Cardiac muscle cell (in vitro differentiated cells and primary cell): ENCODE results near the gene LRRC7. TPM values are rescaled to one million over a fixed set of nuclear protein-coding genes. Genes with fewer than 3 reads are reported as not detected.
A peak's percentile ranks its signal among the peaks of the same experiment; 100 is the strongest.
"Not testable (repeated sequence)": the region's sequence is repeated elsewhere in the genome, so short reads cannot be mapped to it uniquely, and the experiment has no call there.

Experiments used
- DNase-seq, 2 donors: peaks; one replicate each; pipeline versions ENCODE4 v3.0.0 to v3.0.0-alpha.2; 2010 to 2017; ENCODE audit warnings: low read depth in 1 of 2, low spot score in 1 of 2
- H3K27ac ChIP-seq: fragments of 200-600 bp; sonication (generic); 2 replicates; pipeline ENCODE4 v1.5.1; 2016
- H3K27me3 ChIP-seq: fragments of 200-600 bp; sonication (generic); 2 replicates; pipeline ENCODE4 v1.6.0; 2016; ENCODE audit warnings: control low read depth
- H3K36me3 ChIP-seq: fragments of 200-600 bp; sonication (generic); 2 replicates; pipeline ENCODE4 v1.5.1; 2016; ENCODE audit warnings: control low read depth
- H3K4me1 ChIP-seq: fragments of 200-600 bp; sonication (generic); 2 replicates; pipeline ENCODE4 v1.8.1; 2017; ENCODE audit warnings: low read depth, mild to moderate bottlenecking, mixed run types
- H3K4me3 ChIP-seq: fragments of 200-600 bp; sonication (generic); 2 replicates; pipeline ENCODE4 v1.5.1; 2016; ENCODE audit warnings: mild to moderate bottlenecking
- H3K9me3 ChIP-seq: fragments of 200-600 bp; sonication (generic); 2 replicates; pipeline ENCODE4 v1.5.1; 2017; ENCODE audit warnings: low read depth, mild to moderate bottlenecking, control low read depth
- polyA plus RNA-seq: library from polyadenylated mRNA; unstranded; fragments of >200 nt; fragmentation: Nextera tagmentation; extraction: Ambion mirVana; gene quantifications from 2 replicates; pipeline ENCODE4 v1.2.1, GENCODE V29; 2016
- total RNA-seq: library from RNA; depleted of rRNA; stranded (reverse); fragments of >200 nt; gene quantifications from 2 replicates; pipeline ENCODE4 v1.2.3, GENCODE V29; 2016
- TF ChIP-seq, protein P1 (sequence below): IDR thresholded peaks from 2 replicates; pipeline ENCODE4 v1.5.1; 2012; ENCODE audit warnings: low read depth, mild to moderate bottlenecking, low read length

The LRRC7 gene
- total and polyA plus RNA-seq, 2 experiments from 2014 or later: 0.09 TPM; not detected in 1

- DNase-seq: peak; percentile 25 to 51
- Histone ChIP-seq H3K9me3 (no peaks in the 10 kb centered on the region), H3K27ac (peak overlapping the region; percentile 63), H3K27me3 (no peaks in the 10 kb centered on the region), H3K36me3 (no peaks in the 10 kb centered on the region), H3K4me1 (peaks cover 21% of the 10 kb centered on the region), H3K4me3 (no peak overlapping the region)
- TF ChIP-seq, protein P1, sequence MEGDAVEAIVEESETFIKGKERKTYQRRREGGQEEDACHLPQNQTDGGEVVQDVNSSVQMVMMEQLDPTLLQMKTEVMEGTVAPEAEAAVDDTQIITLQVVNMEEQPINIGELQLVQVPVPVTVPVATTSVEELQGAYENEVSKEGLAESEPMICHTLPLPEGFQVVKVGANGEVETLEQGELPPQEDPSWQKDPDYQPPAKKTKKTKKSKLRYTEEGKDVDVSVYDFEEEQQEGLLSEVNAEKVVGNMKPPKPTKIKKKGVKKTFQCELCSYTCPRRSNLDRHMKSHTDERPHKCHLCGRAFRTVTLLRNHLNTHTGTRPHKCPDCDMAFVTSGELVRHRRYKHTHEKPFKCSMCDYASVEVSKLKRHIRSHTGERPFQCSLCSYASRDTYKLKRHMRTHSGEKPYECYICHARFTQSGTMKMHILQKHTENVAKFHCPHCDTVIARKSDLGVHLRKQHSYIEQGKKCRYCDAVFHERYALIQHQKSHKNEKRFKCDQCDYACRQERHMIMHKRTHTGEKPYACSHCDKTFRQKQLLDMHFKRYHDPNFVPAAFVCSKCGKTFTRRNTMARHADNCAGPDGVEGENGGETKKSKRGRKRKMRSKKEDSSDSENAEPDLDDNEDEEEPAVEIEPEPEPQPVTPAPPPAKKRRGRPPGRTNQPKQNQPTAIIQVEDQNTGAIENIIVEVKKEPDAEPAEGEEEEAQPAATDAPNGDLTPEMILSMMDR: no peak
These were observed 474.5 kb downstream of the LRRC7 start for GRCh38 chr1:70042090-70042731.

DNA sequence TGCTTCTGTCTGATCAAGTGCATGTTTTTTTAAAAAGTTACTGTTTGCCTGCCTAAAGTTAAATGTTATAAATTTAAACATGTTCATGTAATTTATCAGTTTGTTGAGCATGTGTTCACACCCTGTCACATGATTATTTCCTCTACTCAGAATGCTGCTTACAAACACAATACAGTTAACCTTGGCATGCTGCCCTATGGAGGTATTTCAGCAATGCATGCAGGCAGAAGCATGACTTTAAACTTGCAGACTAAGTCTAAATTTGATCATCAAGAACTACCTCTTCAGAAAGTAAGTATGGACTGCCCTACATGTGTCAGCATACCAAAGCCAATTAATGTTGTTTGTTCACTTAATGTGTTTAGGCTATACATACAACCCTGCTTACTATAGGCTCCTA lies 476.1 kb downstream of the LRRC7 start:
- peak; percentile 75 to 90 for DNase-seq
- H3K36me3 ChIP-seq: no peaks in the 10 kb centered on the region
- no peaks in the 10 kb centered on the region for H3K9me3 ChIP-seq
- H3K4me1 ChIP-seq: peaks cover 21% of the 10 kb centered on the region
- TF ChIP-seq, protein P1: no peak
- H3K27me3 ChIP-seq: no peaks in the 10 kb centered on the region
- H3K27ac ChIP-seq: no peak overlapping the region
- H3K4me3 ChIP-seq: no peak overlapping the region

GRCh38 chr1:70044832-70045231 lies 477.1 kb downstream of the LRRC7 start:
- peak in 1 of 2 donors; percentile 67 for DNase-seq
- Histone ChIP-seq H3K9me3 (no peaks in the 10 kb centered on the region), H3K36me3 (no peaks in the 10 kb centered on the region), H3K4me1 (peaks cover 21% of the 10 kb centered on the region), H3K27ac (no peak overlapping the region), H3K4me3 (no peak overlapping the region), H3K27me3 (no peaks in the 10 kb centered on the region)
- TF ChIP-seq, protein P1: no peak

- not testable (repeated sequence) for H3K4me3 ChIP-seq, DNase-seq, H3K27me3 ChIP-seq, H3K36me3 ChIP-seq, H3K9me3 ChIP-seq, H3K27ac ChIP-seq
- H3K4me1 ChIP-seq: peaks cover 21% of the 10 kb centered on the region
These were observed 477.9 kb downstream of the LRRC7 start for GRCh38 chr1:70045581-70045980.

- Histone ChIP-seq H3K36me3 (no peaks in the 10 kb centered on the region), H3K27me3 (no peaks in the 10 kb centered on the region), H3K9me3 (no peaks in the 10 kb centered on the region), H3K27ac (no peak overlapping the region), H3K4me3 (no peak overlapping the region), H3K4me1 (peaks cover 6% of the 10 kb centered on the region)
- TF ChIP-seq, protein P1: no peak
- no peak for DNase-seq
These were observed 480.8 kb downstream of the LRRC7 start for GRCh38 chr1:70048336-70049094.

GRCh38 chr1:70051926-70052325 lies 484.2 kb downstream of the LRRC7 start:
- no peaks in the 10 kb centered on the region for H3K27me3 ChIP-seq
- TF ChIP-seq, protein P1: no peak

More at GRCh38 chr1:70051926-70052325, 484.2 kb downstream of the LRRC7 start:
- Histone ChIP-seq H3K4me1 (no peaks in the 10 kb centered on the region), H3K36me3 (no peaks in the 10 kb centered on the region), H3K27ac (no peak overlapping the region), H3K4me3 (no peak overlapping the region), H3K9me3 (no peaks in the 10 kb centered on the region)
- DNase-seq: no peak
